Lower leg skin (tissue), 4 donors: Measurements from ENCODE around the gene TRPV5. TPM values are rescaled to one million over a fixed set of nuclear protein-coding genes. Genes with fewer than 3 reads are reported as not detected.

Experiments
- DNase-seq, 2 donors: peaks; one replicate each; pipeline ENCODE4 v3.0.0-alpha.2; 2019; ENCODE audit warnings: low spot score in 2 of 2
- H3K4me3 ChIP-seq: fragments of 200-600 bp; sonication (generic); 2 replicates; pipeline ENCODE4 v1.5.1; 2017; ENCODE audit warnings: mild to moderate bottlenecking, low read depth; ENCODE audit not compliant: poor library complexity, severe bottlenecking
- POLR2A ChIP-seq, 2 donors: fragments of 450-650 bp; IDR thresholded peaks; one replicate each; pipeline ENCODE4 v1.6.1; 2016 to 2017; ENCODE audit warnings: antibody characterized with exemption in 2 of 2, mild to moderate bottlenecking in 1 of 2, moderate library complexity in 1 of 2
- WGBS, 2 donors: methylation state at CpG; one replicate each; pipeline ENCODE4 v1.1.5; 2018; 5-methylcytosine and 5-hydroxymethylcytosine counted together
- intact Hi-C: fragments of 100-400 bp; cut with DNase I; formaldehyde crosslinking; loops from one replicate; pipeline ENCODE4 v1.15.0; 2023; ENCODE audit warnings: low total_unique reads
- total RNA-seq, 4 donors: library from RNA; depleted of rRNA; stranded (reverse); fragments of >200 nt; gene quantifications; one replicate each; pipeline ENCODE4 v1.1.0, GENCODE V29; 2016
- TF ChIP-seq, protein P1 (sequence below), 3 donors: fragments of 450-650 bp; IDR thresholded peaks; one replicate each; pipeline ENCODE4 v1.5.1; 2016; ENCODE audit warnings: antibody characterized with exemption in 3 of 3, mild to moderate bottlenecking in 3 of 3, moderate library complexity in 2 of 3

Gene TRPV5
- total RNA-seq, 4 donors from 2014 or later: not detected

DNA sequence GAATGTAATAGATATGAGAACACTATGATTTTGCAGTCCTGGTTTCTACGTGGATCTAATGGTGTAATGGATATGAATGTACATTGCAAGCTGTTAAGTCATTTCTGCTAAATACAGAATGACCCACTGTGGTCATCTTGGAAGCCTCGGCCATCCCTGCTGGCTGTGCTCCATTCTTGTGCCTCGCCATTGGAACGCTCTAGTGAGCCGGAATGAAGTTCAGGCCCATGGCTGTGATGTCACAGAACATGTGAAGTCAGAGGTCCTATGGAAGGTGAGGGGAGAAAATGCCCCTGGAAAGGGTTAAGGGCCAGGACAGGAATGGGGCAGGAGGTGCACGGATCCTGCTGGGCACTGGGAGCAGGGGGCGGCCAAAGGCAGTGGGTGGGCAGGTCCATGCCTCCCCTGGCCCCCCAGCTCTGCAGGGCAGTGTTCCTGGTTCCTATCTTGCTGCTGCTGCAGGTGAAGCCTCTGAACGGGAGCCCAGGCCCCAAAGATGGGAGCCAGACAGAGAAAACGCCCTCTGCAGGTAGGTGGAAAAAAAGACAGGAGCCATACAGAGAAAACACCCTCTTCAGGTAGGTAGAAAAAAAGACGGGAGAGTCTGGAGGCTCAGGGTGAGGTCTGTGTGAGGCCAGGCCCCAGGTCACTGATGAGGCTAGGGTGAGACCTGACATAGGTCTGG is 5.8 kb upstream of the TRPV5 start, which contains the start of gene LLCFC1:
Gene LLCFC1 (plus strand): TSS at position 259 of the 685 bp plus-strand sequence. CDS start 138 bp downstream, at position 397.
- intact Hi-C loops: no loop called here
- H3K4me3 ChIP-seq: no peak within 1 kb of the TSS
- DNase-seq: peak in 1 of 2 donors; percentile 78
- TF ChIP-seq POLR2A (IDR thresholded peaks at IDR 0.05): no peak
- TF ChIP-seq, protein P1, sequence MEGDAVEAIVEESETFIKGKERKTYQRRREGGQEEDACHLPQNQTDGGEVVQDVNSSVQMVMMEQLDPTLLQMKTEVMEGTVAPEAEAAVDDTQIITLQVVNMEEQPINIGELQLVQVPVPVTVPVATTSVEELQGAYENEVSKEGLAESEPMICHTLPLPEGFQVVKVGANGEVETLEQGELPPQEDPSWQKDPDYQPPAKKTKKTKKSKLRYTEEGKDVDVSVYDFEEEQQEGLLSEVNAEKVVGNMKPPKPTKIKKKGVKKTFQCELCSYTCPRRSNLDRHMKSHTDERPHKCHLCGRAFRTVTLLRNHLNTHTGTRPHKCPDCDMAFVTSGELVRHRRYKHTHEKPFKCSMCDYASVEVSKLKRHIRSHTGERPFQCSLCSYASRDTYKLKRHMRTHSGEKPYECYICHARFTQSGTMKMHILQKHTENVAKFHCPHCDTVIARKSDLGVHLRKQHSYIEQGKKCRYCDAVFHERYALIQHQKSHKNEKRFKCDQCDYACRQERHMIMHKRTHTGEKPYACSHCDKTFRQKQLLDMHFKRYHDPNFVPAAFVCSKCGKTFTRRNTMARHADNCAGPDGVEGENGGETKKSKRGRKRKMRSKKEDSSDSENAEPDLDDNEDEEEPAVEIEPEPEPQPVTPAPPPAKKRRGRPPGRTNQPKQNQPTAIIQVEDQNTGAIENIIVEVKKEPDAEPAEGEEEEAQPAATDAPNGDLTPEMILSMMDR (IDR thresholded peaks at IDR 0.05): no peak
- 69% methylated on average over 10 of the region's 10 CpGs for WGBS, 2 donors

DNA sequence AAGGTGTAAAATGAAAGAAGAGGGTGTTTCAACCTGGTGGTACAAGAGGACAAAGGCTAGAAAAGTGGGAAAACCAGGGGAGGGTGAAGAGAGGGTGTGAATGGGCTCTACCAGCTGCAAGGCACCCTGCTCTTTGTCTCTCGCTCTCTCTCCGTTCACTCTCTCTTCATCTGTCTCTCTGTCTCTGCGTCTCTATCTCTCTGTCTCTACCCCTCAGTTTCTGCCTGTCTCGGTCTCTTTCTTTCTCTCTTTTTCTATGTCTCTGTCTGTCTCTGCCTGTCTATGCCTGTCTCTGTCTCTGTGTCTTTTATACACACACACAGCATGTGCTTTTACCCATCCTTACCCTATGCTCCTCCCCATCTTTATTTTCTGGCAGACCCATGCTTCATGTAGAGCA is 5.1 kb upstream of the TRPV5 start:
- no peak for TF ChIP-seq POLR2A (IDR thresholded peaks at IDR 0.05)
- TF ChIP-seq, protein P1 (IDR thresholded peaks at IDR 0.05): no peak
- WGBS, 2 donors: 91 to 97% methylated on average over 4 of the region's 4 CpGs
- H3K4me3 ChIP-seq: no peak overlapping the region
- no peak for DNase-seq
- intact Hi-C loops: no loop called here

DNA sequence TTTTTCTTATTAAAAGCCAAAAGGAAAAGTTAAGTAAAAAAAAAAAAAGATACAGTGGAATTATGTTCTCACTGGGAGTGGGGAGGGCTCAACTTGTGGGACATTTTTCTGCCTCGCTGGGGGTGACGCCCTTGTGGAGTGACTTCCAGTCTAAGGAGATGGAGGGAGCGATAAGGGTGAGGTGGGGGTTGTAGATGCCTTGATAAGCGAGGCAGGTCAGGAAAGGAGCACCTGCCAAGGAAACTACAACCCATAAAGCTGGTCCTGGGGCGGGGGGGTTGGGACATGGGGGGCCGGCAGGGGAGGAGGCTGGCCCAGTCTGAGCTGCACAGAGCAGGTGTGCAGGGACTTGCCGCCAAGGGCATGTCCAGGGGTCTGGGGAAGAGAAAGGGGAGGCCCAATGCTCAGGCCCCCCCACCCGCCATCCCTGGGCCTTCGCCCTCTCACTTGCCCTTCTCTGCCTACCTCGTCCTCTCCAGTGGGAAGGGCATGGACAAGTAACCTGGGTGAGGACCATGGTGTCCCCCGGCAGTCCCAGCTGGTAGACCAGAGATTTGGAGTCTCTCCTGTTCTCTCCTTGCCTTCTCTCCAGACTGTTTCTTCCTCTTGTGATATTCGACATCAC is 2.5 kb upstream of the TRPV5 start:
- 86 to 89% methylated on average over 12 of the region's 12 CpGs for WGBS, 2 donors

DNA sequence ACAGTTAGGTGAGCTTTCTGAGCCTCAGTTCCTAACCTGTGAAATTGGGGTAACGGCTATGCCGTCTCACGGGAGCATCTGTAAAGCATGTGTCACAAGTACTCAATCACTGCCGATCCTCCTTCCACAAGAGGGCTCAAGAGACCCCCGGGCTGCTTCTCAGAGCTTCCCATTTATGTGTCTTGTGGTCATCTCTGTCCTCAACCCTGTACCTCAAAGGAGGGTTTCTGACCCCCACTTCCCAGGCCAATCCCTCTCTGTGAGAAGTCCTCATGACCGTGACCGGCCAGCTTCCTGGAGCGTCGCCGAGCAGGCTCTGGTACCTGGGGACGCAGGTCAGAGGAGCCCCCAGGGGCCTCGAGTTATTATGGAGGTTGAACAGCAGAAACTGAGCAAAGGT is 510 bp upstream of the TRPV5 start:
- TF ChIP-seq, protein P1 (IDR thresholded peaks at IDR 0.05): no peak
- no peak for TF ChIP-seq POLR2A (IDR thresholded peaks at IDR 0.05)
- no peak overlapping the region for H3K4me3 ChIP-seq
- intact Hi-C loops: no loop called here
- DNase-seq: peak in 1 of 2 donors; percentile 60
- WGBS, 2 donors: 76 to 79% methylated on average over 12 of the region's 12 CpGs

More for the DNA sequence above, 2.5 kb upstream of the TRPV5 start:
- peak in 1 of 2 donors; percentile 50 for DNase-seq
- intact Hi-C loops: no loop called here
- no peak for TF ChIP-seq POLR2A (IDR thresholded peaks at IDR 0.05)
- TF ChIP-seq, protein P1 (IDR thresholded peaks at IDR 0.05): no peak
- no peak overlapping the region for H3K4me3 ChIP-seq

DNA sequence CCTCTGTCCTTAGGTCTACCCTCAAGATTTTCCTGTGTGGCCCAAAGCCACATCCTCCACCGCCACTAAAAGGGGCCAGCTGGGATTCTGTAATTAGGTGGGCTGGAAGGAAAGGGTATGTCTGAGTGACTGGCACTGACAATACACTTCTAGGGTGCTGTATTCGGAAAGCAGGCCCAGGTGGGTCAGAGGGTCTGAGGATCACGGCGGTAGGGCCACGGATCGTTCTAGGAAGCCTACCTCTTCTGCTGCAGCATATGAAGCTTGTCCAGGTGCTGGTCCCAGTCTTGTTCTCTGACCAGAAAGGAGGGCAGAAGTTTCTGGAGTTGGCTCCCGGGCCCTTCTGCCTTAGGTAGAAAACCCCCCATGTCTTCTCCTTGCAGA is 462 bp downstream of the TRPV5 start:
- DNase-seq: peak in 1 of 2 donors; percentile 56
- no peak overlapping the region for H3K4me3 ChIP-seq

More for the DNA sequence above, 462 bp downstream of the TRPV5 start:
- intact Hi-C loops: no loop called here
- WGBS, 2 donors: 87 to 90% methylated on average over 7 of the region's 7 CpGs
- TF ChIP-seq POLR2A (IDR thresholded peaks at IDR 0.05): no peak
- TF ChIP-seq, protein P1 (IDR thresholded peaks at IDR 0.05): no peak
